Ishikawa (cell line): ENCODE measurements around the gene CCDC121.

Experiments used
- FOXM1 ChIP-seq: IDR thresholded peaks from 2 replicates; pipeline ENCODE4 v1.6.1; 2012; ENCODE audit warnings: low read depth, borderline replicate concordance
- REST ChIP-seq: IDR thresholded peaks from 2 replicates; pipeline ENCODE4 v1.6.1; 2012; ENCODE audit warnings: low read depth, mild to moderate bottlenecking
- YY1 ChIP-seq: IDR thresholded peaks from 2 replicates; pipeline ENCODE4 v1.6.1; 2012; ENCODE audit warnings: low read depth
- ZBTB7A ChIP-seq: IDR thresholded peaks from 2 replicates; pipeline ENCODE4 v1.6.1; 2012; ENCODE audit warnings: low read depth

- TF ChIP-seq FOXM1 (no peak), ZBTB7A (no peak), YY1 (no peak), REST (no peak)
These were observed 647 bp downstream of the CCDC121 start for GRCh38 chr2:27627963-27628766.
